ENCODE data around the gene NOXA1.

The NOXA1 gene

GRCh38 chr9:137452761-137453642 lies 29.8 kb downstream of the NOXA1 start:
- no peak overlapping the region for H3K4me3 ChIP-seq (ENCODE audit: low read depth, low read length)

GRCh38 chr9:137453643-137454081 lies 30.5 kb downstream of the NOXA1 start:
- peak overlapping the region; percentile 17 for H3K4me3 ChIP-seq (ENCODE audit: low read depth, low read length)

- peak overlapping the region; percentile 24 for H3K4me3 ChIP-seq (ENCODE audit: low read depth, low read length)
These were observed 31.0 kb downstream of the NOXA1 start for GRCh38 chr9:137454145-137454596.

- peak overlapping the region; percentile 24 for H3K4me3 ChIP-seq (ENCODE audit: low read depth, low read length)
These were observed 31.6 kb downstream of the NOXA1 start for GRCh38 chr9:137454597-137455358.

GRCh38 chr9:137455359-137455991 lies 32.3 kb downstream of the NOXA1 start:
- no peak overlapping the region for H3K4me3 ChIP-seq (ENCODE audit: low read depth, low read length)

GRCh38 chr9:137456061-137456863 lies 33.1 kb downstream of the NOXA1 start:
- no peak overlapping the region for H3K4me3 ChIP-seq (ENCODE audit: low read depth, low read length)

GRCh38 chr9:137456864-137457405 lies 33.7 kb downstream of the NOXA1 start:
- H3K4me3 ChIP-seq (ENCODE audit: low read depth, low read length): no peak overlapping the region

- no peak overlapping the region for H3K4me3 ChIP-seq (ENCODE audit: low read depth, low read length)
These were observed 34.4 kb downstream of the NOXA1 start for GRCh38 chr9:137457406-137458193.

GRCh38 chr9:137458194-137459151 lies 35.3 kb downstream of the NOXA1 start:
- H3K4me3 ChIP-seq (ENCODE audit: low read depth, low read length): peak overlapping the region; percentile 47

- H3K4me3 ChIP-seq (ENCODE audit: low read depth, low read length): peak within 1 kb of the TSS; percentile 47
These were observed 36.0 kb downstream of the NOXA1 start, which contains the start of gene NSMF for GRCh38 chr9:137459152-137459600. Gene NSMF, minus strand, starts transcription at chr9:137459334. Its CDS starts 232 bp downstream, at chr9:137459102.

- H3K4me3 ChIP-seq (ENCODE audit: low read depth, low read length): no peak overlapping the region
These were observed 36.6 kb downstream of the NOXA1 start for GRCh38 chr9:137459601-137460362.

- H3K4me3 ChIP-seq (ENCODE audit: low read depth, low read length): no peak overlapping the region
These were observed 37.4 kb downstream of the NOXA1 start for GRCh38 chr9:137460363-137461315.

- H3K4me3 ChIP-seq (ENCODE audit: low read depth, low read length): no peak overlapping the region
These were observed 38.1 kb downstream of the NOXA1 start for GRCh38 chr9:137461316-137461662.

GRCh38 chr9:137461663-137462395 lies 38.6 kb downstream of the NOXA1 start:
- no peak overlapping the region for H3K4me3 ChIP-seq (ENCODE audit: low read depth, low read length)

GRCh38 chr9:137462396-137462985 lies 39.3 kb downstream of the NOXA1 start:
- no peak overlapping the region for H3K4me3 ChIP-seq (ENCODE audit: low read depth, low read length)
